HG03066 (cell line): ENCODE results near the gene CCND2.

ENCODE experiments used
- ATAC-seq: cut with Tn5 transposase; IDR thresholded peaks from one replicate; pipeline ENCODE4 v1.9.1; 2021; ENCODE audit warnings: low read depth; ENCODE audit not compliant: unreplicated experiment

The CCND2 gene

DNA sequence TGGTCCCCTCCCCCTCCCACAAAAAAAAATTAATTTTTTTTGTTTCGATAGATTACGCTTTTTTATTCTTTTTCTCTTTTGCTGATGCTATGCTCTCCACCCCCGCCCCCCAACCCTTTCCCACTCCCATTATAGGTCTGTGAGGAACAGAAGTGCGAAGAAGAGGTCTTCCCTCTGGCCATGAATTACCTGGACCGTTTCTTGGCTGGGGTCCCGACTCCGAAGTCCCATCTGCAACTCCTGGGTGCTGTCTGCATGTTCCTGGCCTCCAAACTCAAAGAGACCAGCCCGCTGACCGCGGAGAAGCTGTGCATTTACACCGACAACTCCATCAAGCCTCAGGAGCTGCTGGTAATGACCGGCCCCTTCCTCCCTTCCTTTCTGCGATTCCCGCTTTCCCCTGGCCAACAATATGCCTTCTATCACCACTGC lies 2.3 kb downstream of the CCND2 start:
- no peak for ATAC-seq

DNA sequence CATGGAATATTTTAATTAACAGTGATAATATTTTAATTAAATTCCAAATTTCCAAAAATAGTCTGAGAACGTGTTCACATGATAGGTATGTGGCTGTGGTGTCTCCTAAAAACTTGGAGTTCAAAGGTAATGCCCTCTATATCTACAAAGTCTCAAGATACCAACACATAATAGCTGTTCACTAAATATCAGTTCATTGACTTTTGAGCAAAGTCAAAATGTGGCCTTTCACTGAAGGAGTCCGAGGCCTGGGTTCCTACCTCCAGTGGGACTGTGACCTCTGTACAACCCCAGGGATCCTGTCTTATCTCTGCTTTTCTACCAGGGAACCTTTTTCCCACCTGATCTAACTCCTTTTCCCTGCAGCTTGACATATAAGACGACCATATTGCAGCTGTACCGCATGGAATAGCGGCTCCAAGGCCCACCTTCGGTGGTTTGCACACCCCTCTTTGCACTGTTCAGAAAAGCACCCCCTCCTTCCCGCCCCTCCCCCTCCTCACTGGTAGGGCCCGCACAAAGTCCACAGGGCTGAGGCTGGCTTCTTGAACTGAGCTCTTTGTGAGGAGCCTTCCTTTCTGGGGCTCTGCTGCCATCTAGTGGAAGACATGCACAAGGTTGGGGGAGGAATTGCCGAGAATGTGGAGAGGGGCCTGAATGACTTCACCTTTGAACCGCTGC lies 3.1 kb downstream of the CCND2 start:
- ATAC-seq: no peak

DNA sequence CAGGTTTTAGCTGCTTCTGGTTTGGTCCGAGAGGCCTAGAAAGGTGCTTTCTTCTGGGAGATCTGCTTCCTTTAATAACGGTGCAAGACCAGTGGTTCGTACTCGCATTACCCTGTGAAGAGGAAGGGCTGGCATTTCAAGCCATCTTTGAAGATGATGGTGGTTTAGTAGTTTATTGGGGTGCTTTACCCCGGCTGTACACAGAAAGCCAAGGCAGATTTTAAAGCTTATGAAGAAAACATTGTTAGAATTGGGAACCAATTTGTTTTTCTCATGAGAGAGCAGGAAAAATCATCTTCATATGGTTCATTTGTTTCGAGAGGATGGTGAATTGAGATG lies 3.6 kb downstream of the CCND2 start:
- ATAC-seq: no peak

DNA sequence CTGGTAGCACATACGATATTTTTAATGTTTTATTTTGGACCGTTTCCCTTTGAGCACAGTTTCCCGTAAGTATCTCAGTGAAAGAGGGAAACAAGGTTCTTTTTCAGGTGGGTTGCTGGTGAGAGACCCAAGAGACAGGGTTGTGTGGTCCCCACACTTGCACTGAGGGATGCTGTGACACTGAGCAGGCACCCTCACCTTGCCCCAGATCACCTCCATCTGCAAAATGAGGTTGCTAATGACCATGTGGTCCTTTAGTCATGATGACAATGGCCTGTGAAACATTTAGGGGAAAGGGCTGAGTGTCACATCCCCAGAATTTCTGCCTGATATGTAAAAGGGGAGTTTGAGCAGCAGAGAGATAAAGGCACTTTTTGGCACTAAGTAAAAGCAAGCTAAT lies 4.3 kb downstream of the CCND2 start:
- no peak for ATAC-seq

DNA sequence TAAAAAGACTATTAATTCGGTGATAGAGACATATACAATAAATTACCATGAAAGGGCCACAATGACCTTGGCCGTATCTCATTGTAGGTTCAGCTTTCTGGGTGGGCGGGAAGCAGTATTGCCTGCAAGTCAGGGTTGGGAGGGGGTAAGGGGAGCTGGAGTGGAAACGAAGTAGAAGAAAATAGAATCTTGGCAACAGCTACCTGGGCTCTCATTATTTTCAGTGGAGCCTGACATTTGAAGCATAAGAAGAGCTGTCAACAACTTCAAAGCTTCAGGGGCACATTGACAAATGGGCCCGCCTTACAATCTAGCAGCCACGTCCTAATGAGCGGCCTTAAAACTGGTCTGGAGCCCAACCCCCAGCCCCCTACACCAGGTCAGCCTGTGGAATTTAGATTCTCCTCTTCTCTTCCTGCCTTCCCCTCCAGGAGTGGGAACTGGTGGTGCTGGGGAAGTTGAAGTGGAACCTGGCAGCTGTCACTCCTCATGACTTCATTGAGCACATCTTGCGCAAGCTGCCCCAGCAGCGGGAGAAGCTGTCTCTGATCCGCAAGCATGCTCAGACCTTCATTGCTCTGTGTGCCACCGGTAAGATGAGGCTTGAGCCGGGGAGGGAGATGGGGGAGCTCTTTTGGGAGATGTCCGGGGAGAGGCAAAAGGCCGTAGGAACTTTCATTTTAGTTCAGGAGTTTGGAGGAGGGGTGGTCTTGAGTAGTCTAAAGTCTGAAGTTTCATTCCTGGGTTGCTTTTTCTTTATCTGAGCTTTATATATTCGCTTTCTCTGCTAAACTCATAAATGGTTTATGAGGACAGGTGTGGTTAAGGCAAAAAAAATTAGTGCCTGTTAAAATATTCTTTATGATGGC lies 5.0 kb downstream of the CCND2 start:
- ATAC-seq: no peak

DNA sequence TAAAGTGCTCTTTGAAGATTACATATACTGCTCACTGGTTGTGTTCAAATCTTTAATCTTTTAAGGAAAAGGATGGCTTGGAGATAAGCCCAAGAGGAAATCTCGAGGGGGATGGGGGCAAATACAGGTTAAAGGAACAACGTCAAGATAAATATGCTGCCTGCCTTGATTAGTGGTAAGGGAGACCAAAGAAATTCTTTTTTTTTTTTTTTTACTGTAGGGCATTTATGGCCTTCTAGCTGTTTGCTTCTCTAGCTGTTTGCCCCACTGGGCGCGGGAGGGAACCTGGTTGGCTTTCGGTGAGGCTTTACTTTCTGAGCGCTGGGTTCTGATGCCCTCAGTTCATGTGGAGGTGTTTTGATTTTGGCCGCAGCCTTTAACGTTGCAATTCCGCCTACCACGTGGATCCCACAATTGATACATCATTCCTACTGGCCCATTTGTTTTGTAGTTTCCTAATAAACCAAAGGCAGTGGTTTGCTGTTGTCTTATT lies 5.7 kb downstream of the CCND2 start:
- no peak for ATAC-seq

DNA sequence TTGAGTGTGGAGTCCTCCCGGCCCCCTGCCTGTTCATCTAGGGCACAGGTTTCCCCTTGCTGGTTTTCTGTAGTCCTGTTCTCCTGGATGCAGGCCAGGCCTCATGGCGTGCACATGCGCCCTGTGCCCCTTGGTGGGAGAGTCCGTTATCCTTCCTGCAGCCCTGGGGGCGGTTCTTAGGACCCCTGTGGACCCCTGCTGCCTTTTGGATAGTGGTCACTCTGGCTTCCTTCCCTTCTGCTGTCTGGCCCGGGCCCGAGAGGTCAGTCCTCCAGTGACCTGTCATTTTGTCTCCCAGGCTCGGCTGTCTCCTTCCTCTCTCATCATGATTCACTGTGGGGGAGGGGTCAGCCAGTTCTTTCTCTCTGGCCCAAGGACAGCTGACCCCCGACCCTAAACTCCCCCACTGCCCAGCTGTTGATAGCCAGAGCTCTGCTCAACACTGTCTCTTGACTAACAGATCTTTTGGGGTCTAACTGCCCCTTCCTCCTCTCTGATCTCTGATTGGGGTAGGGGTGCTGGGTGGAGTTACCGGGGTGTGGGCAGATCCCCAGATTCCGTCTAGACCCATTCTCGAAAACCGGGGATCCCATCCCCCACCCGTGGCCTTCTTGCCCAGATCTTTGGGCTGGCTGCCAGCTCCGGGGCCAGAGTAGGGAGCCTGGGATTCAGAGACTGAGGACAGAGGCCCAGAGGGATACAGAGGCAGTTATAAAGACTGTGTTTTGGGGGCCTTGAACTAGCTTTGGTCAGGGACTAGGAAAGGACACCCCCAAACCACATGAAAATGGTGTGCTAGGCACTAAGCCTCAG lies 7.0 kb downstream of the CCND2 start:
- no peak for ATAC-seq

DNA sequence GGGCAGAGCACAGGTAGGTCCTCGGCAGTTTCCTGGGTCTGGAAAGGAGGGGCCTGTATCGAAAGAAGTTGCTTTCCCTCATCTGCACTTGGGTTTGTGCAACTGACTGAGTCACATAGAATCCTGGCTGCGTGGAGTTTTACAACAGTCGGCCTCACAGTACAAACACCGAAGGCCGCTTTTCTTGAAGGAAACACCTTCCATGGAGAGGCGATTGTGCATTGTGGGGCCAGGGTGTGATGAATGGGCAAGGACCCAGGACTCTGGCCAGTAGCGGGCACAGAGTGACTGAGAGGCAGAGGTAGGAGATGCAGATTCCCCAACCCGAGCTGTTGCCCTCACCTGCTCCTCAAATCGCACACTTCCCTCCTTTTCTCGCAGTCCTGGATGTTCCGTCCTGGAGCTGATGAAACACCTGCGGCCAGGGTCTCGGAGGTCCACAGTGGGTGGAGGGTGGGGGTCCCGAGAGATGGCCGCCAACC lies 7.7 kb downstream of the CCND2 start:
- no peak for ATAC-seq

DNA sequence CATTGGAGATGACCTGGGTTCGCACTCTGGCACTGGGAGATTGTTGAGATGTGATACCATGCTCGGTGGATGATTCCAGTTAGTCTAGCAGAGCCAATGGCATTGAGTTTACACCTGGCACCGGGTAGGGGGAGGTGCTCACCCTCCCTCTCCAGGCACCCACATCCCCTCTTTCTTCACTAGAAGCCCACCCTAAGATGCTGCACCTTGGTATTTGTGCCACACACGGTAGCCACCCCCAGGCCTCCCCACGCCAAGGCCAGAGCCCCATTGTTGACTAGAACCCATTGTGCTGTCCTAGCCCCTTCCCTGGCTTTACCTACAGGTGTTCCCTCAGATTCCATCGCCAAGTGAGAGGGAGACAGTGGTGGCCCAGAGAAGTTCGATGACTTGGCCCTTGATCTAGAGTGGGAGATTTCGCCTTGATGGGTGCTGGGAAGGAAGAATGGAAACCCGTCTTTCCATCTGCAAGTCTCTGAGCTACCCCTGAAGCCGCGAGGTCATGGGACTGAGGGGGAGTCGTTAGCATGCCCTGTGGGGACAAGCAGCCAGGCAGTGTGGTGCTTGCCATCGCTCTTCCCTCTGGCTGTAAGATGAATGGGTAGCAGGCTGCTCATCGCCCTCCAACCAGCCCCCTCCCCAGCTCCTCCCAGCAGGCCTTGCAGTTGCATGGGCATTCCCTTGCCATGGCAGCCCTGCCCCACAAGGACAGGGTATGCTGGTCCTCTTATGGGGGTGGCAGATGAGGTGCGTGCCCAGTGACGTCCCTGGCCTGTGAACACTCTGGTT lies 8.7 kb downstream of the CCND2 start:
- ATAC-seq: no peak

DNA sequence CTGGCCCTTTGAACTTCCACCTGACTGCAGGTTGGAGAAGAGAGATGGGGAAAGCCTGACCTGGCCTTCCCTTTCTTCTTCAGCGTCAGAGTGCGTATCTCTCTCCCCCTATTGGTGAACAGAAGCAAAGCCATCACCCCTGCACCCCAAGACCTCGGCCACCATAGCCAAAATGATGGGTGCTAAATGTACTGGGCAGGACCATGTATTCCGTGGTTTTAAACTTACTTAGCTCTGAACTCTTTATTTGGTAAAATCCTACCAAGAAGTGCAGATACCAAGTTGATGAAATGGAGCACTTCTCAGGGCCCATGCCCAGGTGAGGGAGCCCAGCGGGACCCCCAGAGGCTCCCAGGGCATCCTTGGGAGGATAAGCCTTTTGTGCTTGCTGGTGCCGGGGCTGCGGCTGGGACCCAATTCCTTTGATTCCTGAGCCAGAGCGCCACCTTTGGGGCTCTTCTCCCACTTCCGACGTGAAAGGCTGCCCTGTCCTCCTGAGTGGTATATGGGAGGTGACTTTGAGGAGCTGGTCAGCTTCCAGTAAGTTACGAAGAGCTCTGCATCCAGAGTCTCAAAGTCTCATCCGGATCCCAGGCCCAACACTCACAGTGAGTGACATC lies 9.4 kb downstream of the CCND2 start:
- no peak for ATAC-seq

DNA sequence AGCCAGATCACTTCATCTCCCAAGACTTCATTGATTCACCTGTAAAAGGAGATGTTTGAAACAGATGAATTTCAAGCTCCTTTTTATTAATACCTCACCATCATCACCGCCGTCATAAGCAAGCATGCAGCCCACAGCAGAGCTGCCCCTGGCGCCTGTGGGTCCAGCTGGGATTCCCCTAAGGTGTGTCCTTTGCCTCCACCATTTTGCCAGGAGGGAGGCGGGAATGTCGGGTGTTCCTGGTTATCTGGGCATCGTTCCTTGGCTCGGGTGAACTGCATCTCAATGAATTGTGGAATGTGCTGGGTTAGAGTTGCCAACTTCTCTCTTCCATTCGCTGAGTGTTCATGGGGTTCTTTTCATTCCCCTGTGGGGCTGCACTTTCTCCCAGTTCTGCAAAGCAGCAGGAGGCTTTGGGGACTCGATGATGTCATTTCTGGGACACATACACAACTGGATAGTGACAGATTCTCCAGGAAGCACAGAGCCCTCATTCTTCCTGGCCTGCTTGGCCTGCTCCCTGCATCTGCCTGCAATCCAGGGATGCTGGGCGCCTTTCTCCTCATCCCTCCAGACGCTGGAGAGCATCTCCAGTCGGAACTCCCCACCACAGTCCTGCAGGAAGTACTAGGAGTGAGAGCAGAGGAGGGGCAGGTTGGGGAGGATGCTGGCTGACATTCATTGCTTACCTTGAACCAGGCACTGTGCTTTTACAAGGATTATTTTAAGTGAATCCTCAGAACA lies 10.1 kb downstream of the CCND2 start:
- ATAC-seq: no peak

DNA sequence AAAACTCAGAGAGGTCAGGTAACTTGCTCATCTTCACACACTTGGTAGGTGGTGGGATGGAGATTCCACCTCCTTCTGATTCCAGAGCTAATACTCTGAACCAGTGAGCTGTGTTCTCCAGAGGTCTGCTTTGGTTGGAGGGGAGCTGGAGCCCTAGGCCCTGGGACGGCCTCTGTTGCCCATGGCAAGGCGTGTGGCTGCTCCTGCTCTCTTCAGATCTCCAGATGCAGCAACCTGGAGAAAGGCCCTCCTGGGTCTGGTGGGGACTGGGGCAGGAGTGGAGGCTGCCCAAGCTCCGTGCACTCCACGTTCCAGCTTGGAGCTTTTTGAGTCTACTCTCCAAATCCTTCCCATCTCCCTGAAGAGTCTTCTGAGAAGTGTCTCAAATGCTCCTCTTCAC lies 10.7 kb downstream of the CCND2 start:
- no peak for ATAC-seq

DNA sequence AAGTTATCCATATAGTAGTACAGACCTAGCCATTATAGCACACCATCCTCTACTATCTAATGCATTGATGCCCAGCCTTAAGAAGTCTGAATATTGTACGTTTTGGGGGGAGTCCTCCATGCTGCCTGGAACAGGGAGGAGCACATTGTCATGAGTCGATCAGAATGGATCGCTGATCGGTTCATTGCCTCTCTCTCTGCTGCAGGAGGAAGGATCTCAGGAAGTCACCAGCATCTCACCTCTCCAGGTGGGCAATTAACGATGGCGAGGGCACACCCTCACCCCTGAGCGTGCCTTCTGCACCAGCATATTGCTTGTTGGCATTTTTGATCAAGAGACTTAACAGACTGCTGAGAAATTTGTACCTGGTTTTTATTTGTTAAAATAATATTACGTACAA lies 11.5 kb downstream of the CCND2 start:
- ATAC-seq: no peak

DNA sequence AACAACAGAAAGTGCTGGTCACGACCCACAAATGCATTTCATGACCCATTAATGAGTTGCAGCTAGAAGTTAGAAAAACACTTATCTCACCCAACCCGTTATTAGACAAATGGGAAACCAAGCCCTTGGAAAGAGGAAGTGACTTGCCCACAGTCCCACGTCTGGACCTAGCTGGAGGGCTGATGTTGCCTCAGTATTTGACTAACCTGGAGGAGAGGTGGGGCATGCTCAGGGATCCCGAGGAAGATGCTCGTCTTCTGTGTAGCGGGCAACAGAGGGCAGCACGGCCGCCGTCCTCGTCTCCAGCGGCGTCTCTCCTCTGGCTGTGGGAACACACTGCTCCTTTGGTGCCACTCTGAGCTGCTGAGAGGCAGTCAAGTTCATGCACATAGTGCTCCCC lies 12.7 kb downstream of the CCND2 start:
- no peak for ATAC-seq

DNA sequence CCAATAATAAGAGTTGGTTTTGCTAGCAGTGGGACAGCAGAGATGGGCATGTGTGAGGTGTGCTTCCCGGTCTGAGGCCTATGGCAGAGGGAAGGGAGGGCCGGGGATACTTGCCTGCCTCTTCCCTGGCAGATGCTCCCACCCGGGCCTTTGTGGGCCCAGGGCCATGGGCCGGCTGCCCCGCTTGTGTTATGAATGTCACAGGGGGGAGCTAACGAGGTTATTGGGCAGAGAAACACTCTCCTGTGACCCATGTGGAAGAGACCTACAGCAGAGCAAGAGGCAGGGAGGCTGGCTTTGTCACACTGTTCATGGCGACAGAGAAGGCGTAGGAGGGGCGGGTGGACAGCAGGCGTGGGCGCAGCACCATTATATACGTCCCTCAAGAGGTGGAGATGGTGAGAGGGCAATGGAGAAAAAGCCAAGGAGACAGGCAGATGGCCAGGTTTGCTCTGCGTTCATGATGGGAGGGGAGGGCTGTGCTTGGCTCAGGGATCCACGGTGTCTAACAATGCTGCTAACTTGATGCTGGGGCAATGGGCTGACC lies 13.3 kb downstream of the CCND2 start:
- ATAC-seq: no peak

DNA sequence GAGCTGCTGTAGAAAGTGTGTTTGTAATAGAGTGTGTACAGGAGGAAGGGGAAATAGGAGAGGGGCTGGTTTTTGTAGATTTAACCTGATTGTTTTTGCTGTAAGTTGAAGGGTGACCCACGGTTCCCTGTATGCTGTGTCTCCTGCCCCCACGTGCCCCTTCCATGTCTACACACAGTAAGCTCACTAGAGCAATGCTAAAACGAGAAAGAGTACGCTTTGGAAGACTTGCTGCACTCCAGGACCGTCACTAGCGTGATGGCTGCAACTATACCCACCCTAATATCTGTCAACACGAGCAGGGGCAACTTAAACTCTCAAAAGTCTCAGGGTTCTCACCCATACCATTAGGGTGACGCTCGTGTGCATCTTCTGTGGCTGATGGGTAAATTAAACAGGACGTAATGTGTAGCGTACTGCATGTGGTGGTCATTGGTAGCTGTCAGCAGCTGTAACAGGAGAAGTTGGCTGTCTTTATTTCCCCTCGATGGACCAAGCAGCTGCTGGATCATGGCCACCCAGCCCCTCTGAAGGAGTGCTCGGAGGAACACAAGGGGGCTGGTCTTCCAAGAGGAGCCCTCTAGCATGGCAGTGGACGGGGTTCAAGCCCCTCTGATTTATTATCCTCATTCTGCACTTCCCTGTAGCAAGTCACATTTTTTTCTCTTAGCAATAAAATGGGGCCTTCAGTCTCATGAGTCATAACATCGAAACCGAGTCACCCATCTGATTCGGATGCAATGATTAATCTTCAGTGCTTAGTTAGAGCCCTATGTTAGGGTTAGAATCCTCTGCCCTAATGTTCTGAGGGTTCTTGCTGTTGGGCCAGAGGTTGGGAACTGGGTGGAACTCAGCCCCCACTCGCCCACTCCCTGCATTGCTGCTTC lies 14.0 kb downstream of the CCND2 start:
- no peak for ATAC-seq

DNA sequence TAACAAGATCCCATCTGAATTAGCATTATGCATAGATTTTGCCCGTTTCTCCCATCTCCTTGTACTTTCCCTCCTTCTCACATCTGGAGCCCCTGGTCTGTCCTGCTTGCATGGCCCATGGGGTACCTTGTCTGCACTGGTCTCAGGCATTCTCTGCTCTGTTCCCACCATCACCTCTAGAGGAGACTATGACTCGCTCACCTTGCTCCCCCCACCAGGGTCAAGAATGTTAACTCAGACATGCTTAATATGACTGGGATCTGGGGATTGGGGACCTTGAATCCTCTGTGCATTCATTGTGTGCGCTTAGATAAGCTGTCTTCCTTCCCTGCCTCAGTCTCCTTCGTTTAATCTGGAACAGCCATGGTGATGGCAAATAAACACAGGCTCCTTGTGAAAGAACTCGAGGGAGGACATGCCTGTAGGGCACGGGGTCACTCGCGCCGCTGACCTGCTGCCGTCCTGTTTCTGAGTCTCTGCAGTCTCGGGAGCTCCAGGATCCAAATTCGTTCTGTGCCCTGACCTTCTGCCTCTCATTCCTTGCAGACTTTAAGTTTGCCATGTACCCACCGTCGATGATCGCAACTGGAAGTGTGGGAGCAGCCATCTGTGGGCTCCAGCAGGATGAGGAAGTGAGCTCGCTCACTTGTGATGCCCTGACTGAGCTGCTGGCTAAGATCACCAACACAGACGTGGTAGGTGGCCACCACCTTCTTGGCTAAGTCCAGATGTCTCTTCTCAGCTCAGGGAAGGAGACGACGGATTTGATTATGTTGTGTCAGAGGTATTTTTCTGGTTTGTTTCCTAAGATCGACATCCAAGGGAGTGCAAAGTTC lies 15.0 kb downstream of the CCND2 start:
- ATAC-seq: no peak
